ENCODE results near the gene MFSD2B. TPM values are rescaled to one million over a fixed set of nuclear protein-coding genes. Genes with fewer than 3 reads are reported as not detected.

MFSD2B gene
- polyA plus RNA-seq, 1 donor (not counting 4 experiments of a cell fraction or from before 2014, with no cell fraction given) = 0.10 TPM

- Histone ChIP-seq H3K79me2 (ENCODE audit: control insufficient read depth, insufficient read depth, low read length) (no peaks in the 10 kb centered on the region), H3K4me1 (ENCODE audit: control insufficient read depth, extremely low read depth, insufficient read depth, low read length) (no peaks in the 10 kb centered on the region), H3K4me3 (ENCODE audit: control insufficient read depth in 2 of 3, extremely low read depth in 1 of 3, insufficient read depth in 2 of 3, low read depth in 1 of 3, low read length in 3 of 3) (no peak overlapping the region), H3K9me1 (ENCODE audit: control insufficient read depth, extremely low read depth, insufficient read depth, low read length) (no peaks in the 10 kb centered on the region), H3K9me3 (ENCODE audit: control insufficient read depth, low read depth, low read length) (no peaks in the 10 kb centered on the region), H3K27me3 (ENCODE audit: control insufficient read depth, extremely low read depth, insufficient read depth, low read length) (no peaks in the 10 kb centered on the region), H4K20me1 (ENCODE audit: control insufficient read depth, extremely low read depth, insufficient read depth, low read length) (no peaks in the 10 kb centered on the region), H2AFZ (ENCODE audit: control insufficient read depth, low read length) (no peak overlapping the region), H3K4me2 (ENCODE audit: control insufficient read depth, extremely low read depth, insufficient read depth, low read depth, low read length) (no peak overlapping the region), H3K27ac (ENCODE audit: control insufficient read depth, insufficient read depth, low read length) (no peak overlapping the region), H3K36me3 (ENCODE audit: control insufficient read depth in 2 of 2, extremely low read depth in 1 of 2, insufficient read depth in 2 of 2, low read length in 2 of 2) (no peaks in the 10 kb centered on the region), H3K9ac (ENCODE audit: control insufficient read depth, extremely low read depth, insufficient read depth, low read length) (no peak overlapping the region)
- FAIRE-seq (no peak), DNase-seq (ENCODE audit: low read depth, low spot score) (no peak)
- TF ChIP-seq EZH2 (IDR thresholded peaks at IDR 0.05; ENCODE audit: low read length) (no peak), CTCF (optimal IDR thresholded peaks at IDR 0.05 in 1 of 3, IDR thresholded peaks at IDR 0.05 in 1 of 3, conservative IDR thresholded peaks at IDR 0.05 in 1 of 3; ENCODE audit: extremely low read depth in 1 of 3, insufficient read depth in 2 of 3, low read length in 3 of 3) (no peak)
- dilution Hi-C loops (cut with MboI; ENCODE audit: extremely low pct_ligation_motif_present, low sequenced_read_pairs) = no loop called here
Observed at GRCh38 chr2:23992931-23993330, 17.0 kb upstream of the MFSD2B start.

GRCh38 chr2:23993736-23994269, 16.1 kb upstream of the MFSD2B start:
- Histone ChIP-seq H3K79me2 (ENCODE audit: control insufficient read depth, insufficient read depth, low read length) (no peaks in the 10 kb centered on the region), H3K4me1 (ENCODE audit: control insufficient read depth, extremely low read depth, insufficient read depth, low read length) (no peaks in the 10 kb centered on the region), H3K36me3 (ENCODE audit: control insufficient read depth in 2 of 2, extremely low read depth in 1 of 2, insufficient read depth in 2 of 2, low read length in 2 of 2) (peaks cover 1 to 2% of the 10 kb centered on the region in 2 experiments), H3K4me3 (ENCODE audit: control insufficient read depth in 2 of 3, extremely low read depth in 1 of 3, insufficient read depth in 2 of 3, low read depth in 1 of 3, low read length in 3 of 3) (no peak overlapping the region), H3K9me3 (ENCODE audit: control insufficient read depth, low read depth, low read length) (no peaks in the 10 kb centered on the region), H3K27me3 (ENCODE audit: control insufficient read depth, extremely low read depth, insufficient read depth, low read length) (no peaks in the 10 kb centered on the region), H4K20me1 (ENCODE audit: control insufficient read depth, extremely low read depth, insufficient read depth, low read length) (no peaks in the 10 kb centered on the region), H3K27ac (ENCODE audit: control insufficient read depth, insufficient read depth, low read length) (no peak overlapping the region), H3K9ac (ENCODE audit: control insufficient read depth, extremely low read depth, insufficient read depth, low read length) (no peak overlapping the region), H3K9me1 (ENCODE audit: control insufficient read depth, extremely low read depth, insufficient read depth, low read length) (no peaks in the 10 kb centered on the region), H3K4me2 (ENCODE audit: control insufficient read depth, extremely low read depth, insufficient read depth, low read depth, low read length) (no peak overlapping the region), H2AFZ (ENCODE audit: control insufficient read depth, low read length) (no peak overlapping the region)
- FAIRE-seq = no peak
- dilution Hi-C loops (cut with MboI; ENCODE audit: extremely low pct_ligation_motif_present, low sequenced_read_pairs) = no loop called here
- DNase-seq (ENCODE audit: low read depth, low spot score) = no peak
- TF ChIP-seq EZH2 (IDR thresholded peaks at IDR 0.05; ENCODE audit: low read length) = no peak
- TF ChIP-seq CTCF (optimal IDR thresholded peaks at IDR 0.05 in 1 of 3, IDR thresholded peaks at IDR 0.05 in 1 of 3, conservative IDR thresholded peaks at IDR 0.05 in 1 of 3; ENCODE audit: extremely low read depth in 1 of 3, insufficient read depth in 2 of 3, low read length in 3 of 3) = no peak

Data from keratinocyte (primary cell).